A549 (cell line): Measurements from ENCODE around the gene LUZP1. TPM values are rescaled to one million over a fixed set of nuclear protein-coding genes. Genes with fewer than 3 reads are reported as not detected.
A peak's percentile ranks its signal among the peaks of the same experiment; 100 is the strongest.

Experiments
- ATAC-seq, 2 experiments: fragments of 200-7000 bp in 1 of 2; fragments of >200 bp in 1 of 2; cut with Nextera tagmentation in 1 of 2; cut with Tn5 transposase in 1 of 2; 3 replicates each; pipeline versions ENCODE4 v1.8.0 to v1.9.1; 2018 to 2020; ENCODE audit warnings: mild to moderate bottlenecking in 1 of 2, moderate library complexity in 1 of 2
- CTCF ChIA-PET: fragments of 300-600 bp; sonication (Branson Sonifier 250); formaldehyde crosslinking; extraction: SDS; loops from one replicate; lab custom pipeline; 2021; ENCODE audit warnings: antibody characterized with exemption, inconsistent platforms; lab: Yijun Ruan, JAX
- POLR2A ChIA-PET: fragments of 350-600 bp; formaldehyde crosslinking; extraction: SDS; loops from one replicate; lab custom pipeline; 2021; ENCODE audit warnings: antibody characterized with exemption, inconsistent platforms; lab: Yijun Ruan, JAX
- DNase-seq, 2 experiments: peaks; one replicate each; pipeline versions ENCODE4 v3.0.0 to v3.0.0-alpha.2; 2011 to 2016; ENCODE audit warnings: low read depth in 1 of 2, low spot score in 1 of 2
- FAIRE-seq: peaks from 2 replicates; lab custom pipeline; 2011; peaks lifted over from hg19 to GRCh38; lab: Jason Lieb, UNC
- H3K27ac ChIP-seq, 2 experiments: fragments of >200 bp; sonication (Bioruptor Twin); formaldehyde crosslinking; 3 replicates each; pipeline ENCODE4 v1.5.1; 2016 to 2017
- H3K4me1 ChIP-seq: fragments of >200 bp; sonication (Bioruptor Twin); formaldehyde crosslinking; 3 replicates; pipeline ENCODE4 v1.6.1; 2016
- H3K4me2 ChIP-seq: fragments of >200 bp; sonication (Bioruptor Twin); formaldehyde crosslinking; 3 replicates; pipeline ENCODE4 v1.6.1; 2016
- H3K4me3 ChIP-seq: fragments of >200 bp; sonication (Bioruptor Twin); formaldehyde crosslinking; 3 replicates; pipeline ENCODE4 v1.5.1; 2016
- H3K9me3 ChIP-seq: fragments of >200 bp; sonication (Bioruptor Twin); formaldehyde crosslinking; 3 replicates; pipeline ENCODE4 v1.6.1; 2016
- ATOH8 ChIP-seq: fragments of 250-450 bp; sonication (Bioruptor Pico); IDR thresholded peaks from 2 replicates; pipeline ENCODE4 v1.5.0; 2020; ENCODE audit warnings: low read depth, mild to moderate bottlenecking, moderate library complexity
- BCL3 ChIP-seq: fragments of >200 bp; sonication (Bioruptor Twin); formaldehyde crosslinking; IDR thresholded peaks from 3 replicates; pipeline ENCODE4 v1.6.1; 2016
- CBX2 ChIP-seq: fragments of 200-600 bp; sonication (generic); IDR thresholded peaks from 2 replicates; pipeline ENCODE4 v1.6.1; 2016; ENCODE audit warnings: low read depth, mild to moderate bottlenecking, borderline replicate concordance
- CEBPB ChIP-seq, 2 experiments: fragments of >200 bp in 1 of 2; sonication (Bioruptor Twin) in 1 of 2; formaldehyde crosslinking in 1 of 2; IDR thresholded peaks; 2 replicates each; pipeline ENCODE4 v1.6.1; 2012 to 2016
- CHD2 ChIP-seq: fragments of 150-350 bp; IDR thresholded peaks from 2 replicates; pipeline ENCODE4 v1.6.1; 2014; ENCODE audit warnings: low read length; ENCODE audit not compliant: partially characterized antibody
- EHMT2 ChIP-seq: fragments of 200-600 bp; sonication (generic); IDR thresholded peaks from 2 replicates; pipeline ENCODE4 v1.6.1; 2016; ENCODE audit warnings: antibody characterized with exemption, low read depth, mild to moderate bottlenecking, moderate library complexity
- ELK1 ChIP-seq: fragments of 150-350 bp; IDR thresholded peaks from 2 replicates; pipeline ENCODE4 v1.6.1; 2014; ENCODE audit warnings: low read depth, mild to moderate bottlenecking, low read length
- ESRRA ChIP-seq: fragments of 150-350 bp; IDR thresholded peaks from 2 replicates; pipeline ENCODE4 v1.6.1; 2014; ENCODE audit warnings: mild to moderate bottlenecking, low read length, borderline replicate concordance
- HEYL ChIP-seq: fragments of 250-450 bp; sonication (Bioruptor Pico); IDR thresholded peaks from 2 replicates; pipeline ENCODE4 v1.8.0; 2021; ENCODE audit warnings: mild to moderate bottlenecking, moderate library complexity
- HOXB5 ChIP-seq: fragments of 250-450 bp; sonication (Bioruptor Pico); IDR thresholded peaks from 2 replicates; pipeline ENCODE4 v1.5.0; 2020; ENCODE audit warnings: mild to moderate bottlenecking, moderate library complexity
- KDM1A ChIP-seq: fragments of 200-600 bp; sonication (generic); IDR thresholded peaks from 2 replicates; pipeline ENCODE4 v1.6.1; 2016; ENCODE audit warnings: low read depth, mild to moderate bottlenecking
- MAFK ChIP-seq: fragments of 450-650 bp; IDR thresholded peaks from 2 replicates; pipeline ENCODE4 v1.6.1; 2014; ENCODE audit not compliant: partially characterized antibody
- MAX ChIP-seq: IDR thresholded peaks from 2 replicates; pipeline ENCODE4 v1.6.1; 2012
- MAZ ChIP-seq: fragments of 150-350 bp; IDR thresholded peaks from 2 replicates; pipeline ENCODE4 v1.6.1; 2014; ENCODE audit warnings: antibody characterized with exemption, low read depth, low read length, borderline replicate concordance
- NFE2L2 ChIP-seq: fragments of 150-350 bp; conservative IDR thresholded peaks from 2 replicates; pipeline ENCODE4 v1.6.1; 2014; ENCODE audit warnings: low read length
- NPAS2 ChIP-seq: fragments of 250-450 bp; sonication (Bioruptor Pico); IDR thresholded peaks from 2 replicates; pipeline ENCODE4 v1.8.0; 2022; ENCODE audit warnings: mild to moderate bottlenecking, moderate library complexity, borderline replicate concordance
- NR3C1 ChIP-seq: fragments of >200 bp; sonication (Bioruptor Twin); formaldehyde crosslinking; IDR thresholded peaks from 3 replicates; pipeline ENCODE4 v1.6.1; 2017
- PBX3 ChIP-seq: IDR thresholded peaks from 2 replicates; pipeline ENCODE4 v1.6.1; 2012
- POLR2A ChIP-seq: IDR thresholded peaks from 2 replicates; pipeline ENCODE4 v1.6.1; 2012; ENCODE audit warnings: mild to moderate bottlenecking, low read length
- POLR2AphosphoS2 ChIP-seq: conservative IDR thresholded peaks from 2 replicates; pipeline ENCODE4 v1.6.1; 2012; ENCODE audit warnings: low read length, improper control_type of control experiment, inconsistent platforms
- REST ChIP-seq: fragments of 200-600 bp; sonication (generic); IDR thresholded peaks from 2 replicates; pipeline ENCODE4 v1.6.1; 2016; ENCODE audit warnings: antibody characterized with exemption, mild to moderate bottlenecking, moderate library complexity
- RFX5 ChIP-seq: fragments of 450-650 bp; IDR thresholded peaks from 2 replicates; pipeline ENCODE4 v1.7.1; 2014; ENCODE audit warnings: antibody characterized with exemption, mild to moderate bottlenecking, moderate library complexity
- TP53 ChIP-seq: fragments of 250-450 bp; sonication (Bioruptor Pico); IDR thresholded peaks from 2 replicates; pipeline ENCODE4 v1.5.0; 2021; ENCODE audit warnings: mild to moderate bottlenecking, moderate library complexity
- USF2 ChIP-seq: fragments of 450-650 bp; IDR thresholded peaks from 2 replicates; pipeline ENCODE4 v1.6.1; 2014; ENCODE audit warnings: antibody characterized with exemption
- ZFP36 ChIP-seq: fragments of 450-650 bp; IDR thresholded peaks from 2 replicates; pipeline ENCODE4 v1.6.1; 2014; ENCODE audit warnings: borderline replicate concordance; ENCODE audit not compliant: partially characterized antibody
- ZSCAN20 ChIP-seq: fragments of 250-450 bp; sonication (Bioruptor Pico); IDR thresholded peaks from 2 replicates; pipeline ENCODE4 v1.8.0; 2022; ENCODE audit warnings: mild to moderate bottlenecking, moderate library complexity
- WGBS: methylation state at CpG from one replicate; pipeline ENCODE4 v1.1.6; 2017; ENCODE audit errors: missing lambda C conversion rate; 5-methylcytosine and 5-hydroxymethylcytosine counted together
- polyA plus RNA-seq, 4 experiments: library from polyadenylated mRNA; depleted of rRNA in 3 of 4; stranded (reverse); fragments of >200 nt; fragmentation: RNase III in 1 of 4; extraction: RNeasy Plus Mini Kit Qiagen cat#74134 plus additional on column Dnase treatment in 1 of 4; gene quantifications; 2 replicates in 3 of 4; 3 replicates in 1 of 4; pipeline ENCODE4 v1.2.3, GENCODE V29; 2011 to 2017

LUZP1 gene
- polyA plus RNA-seq, 2 of the 4 experiments (the other 2 are of a cell fraction) = 18.2 to 26.2 TPM

GRCh38 chr1:23122796-23123195 is 45.9 kb downstream of the LUZP1 start:
- TF ChIP-seq MAX (no peak), NPAS2 (no peak), NR3C1 (no peak), ZFP36 (no peak), BCL3 (no peak), CBX2 (no peak), KDM1A (no peak), NFE2L2 (no peak), CEBPB (IDR thresholded peaks at IDR 0.05) (no peak), USF2 (no peak), HEYL (CRISPR knock-in tag) (no peak), HOXB5 (CRISPR knock-in tag) (no peak), POLR2AphosphoS2 (no peak), REST (no peak), ATOH8 (CRISPR knock-in tag) (no peak), PBX3 (no peak)
- Histone ChIP-seq H3K4me1 (peaks cover 63% of the 10 kb centered on the region), H3K27ac (peak overlapping the region in 1 of 2 experiments; percentile 55; a peak in 3 of 6 replicates), H3K4me3 (no peak overlapping the region), H3K9me3 (no peaks in the 10 kb centered on the region), H3K4me2 (peak overlapping the region; percentile 45)
- CTCF ChIA-PET = interaction anchor here (1.4 to 1.6 kb wide), 2 partner anchors 11 to 23 kb away, joined by 3 to 4 read pairs; no protein-coding TSS in a partner anchor
- DNase-seq (no peak), ATAC-seq (peak in 1 of 2 experiments; percentile 15; a peak in 2 of 6 replicates), FAIRE-seq (no peak)
- POLR2A ChIA-PET = no interaction called here
- WGBS = 73% methylated on average over 4 of the region's 4 CpGs

GRCh38 chr1:23122023-23122748 is 46.5 kb downstream of the LUZP1 start:
- CTCF ChIA-PET = interaction anchor here (0.6 to 1.6 kb wide), 2 partner anchors 10 to 73 kb away, joined by 3 read pairs; no protein-coding TSS in a partner anchor
- Histone ChIP-seq H3K4me2 (peak overlapping the region; percentile 45; the same call in 2 of the 3 replicates), H3K4me1 (peaks cover 68% of the 10 kb centered on the region), H3K9me3 (no peaks in the 10 kb centered on the region), H3K27ac (peak overlapping the region in 1 of 2 experiments; percentile 55; a peak in 3 of 6 replicates), H3K4me3 (no peak overlapping the region)
- 22% methylated on average over 4 of the region's 4 CpGs for WGBS
- POLR2A ChIA-PET = no interaction called here
- DNase-seq = no peak
- ATAC-seq = peak in 1 of 2 experiments; percentile 32; a peak in 3 of 6 replicates
- no peak for FAIRE-seq
- no peak for TF ChIP-seq EHMT2
- no peak for TF ChIP-seq NR3C1
- TF ChIP-seq KDM1A = no peak
- no peak for TF ChIP-seq ZSCAN20 (CRISPR knock-in tag)
- TF ChIP-seq MAZ = no peak
- no peak for TF ChIP-seq MAFK
- TF ChIP-seq TP53 (CRISPR knock-in tag) = no peak
- TF ChIP-seq ELK1 = no peak
- no peak for TF ChIP-seq ESRRA
- TF ChIP-seq POLR2A = no peak
- no peak for TF ChIP-seq PBX3
- TF ChIP-seq CHD2 = no peak
- no peak for TF ChIP-seq RFX5
- TF ChIP-seq, all 56 proteins: peak for 0
